ENCODE measurements around the gene ABHD2.
A peak's percentile ranks its signal among the peaks of the same experiment; 100 is the strongest.
"Not testable (repeated sequence)": the region's sequence is repeated elsewhere in the genome, so short reads cannot be mapped to it uniquely, and the experiment has no call there.

ABHD2 gene

GRCh38 chr15:89128320-89129122 lies 40.3 kb downstream of the ABHD2 start:
- peaks cover 90% of the 10 kb centered on the region for H3K4me1 ChIP-seq (ENCODE audit: control insufficient read depth, insufficient read depth, low read length)
- H3K9ac ChIP-seq (ENCODE audit: low read length) = peak overlapping the region; percentile 42
- H3K27me3 ChIP-seq (ENCODE audit: control insufficient read depth, insufficient read depth, low read length) = no peaks in the 10 kb centered on the region
- H3K9me3 ChIP-seq (ENCODE audit: control insufficient read depth, low read length) = no peaks in the 10 kb centered on the region
- H3K4me3 ChIP-seq (ENCODE audit: low read length) = no peak overlapping the region
- H3K36me3 ChIP-seq (ENCODE audit: control insufficient read depth, insufficient read depth, low read length) = peaks cover 8% of the 10 kb centered on the region

GRCh38 chr15:89129123-89129815 lies 41.0 kb downstream of the ABHD2 start:
- H3K27me3 ChIP-seq (ENCODE audit: control insufficient read depth, insufficient read depth, low read length) = no peaks in the 10 kb centered on the region
- no peak overlapping the region for H3K4me3 ChIP-seq (ENCODE audit: low read length)
- peaks cover 83% of the 10 kb centered on the region for H3K4me1 ChIP-seq (ENCODE audit: control insufficient read depth, insufficient read depth, low read length)
- H3K36me3 ChIP-seq (ENCODE audit: control insufficient read depth, insufficient read depth, low read length) = peaks cover 8% of the 10 kb centered on the region
- H3K9ac ChIP-seq (ENCODE audit: low read length) = peak overlapping the region; percentile 42
- H3K9me3 ChIP-seq (ENCODE audit: control insufficient read depth, low read length) = no peaks in the 10 kb centered on the region

- no peaks in the 10 kb centered on the region for H3K27me3 ChIP-seq (ENCODE audit: control insufficient read depth, insufficient read depth, low read length)
- H3K36me3 ChIP-seq (ENCODE audit: control insufficient read depth, insufficient read depth, low read length) = peaks cover 8% of the 10 kb centered on the region
- H3K4me1 ChIP-seq (ENCODE audit: control insufficient read depth, insufficient read depth, low read length) = peaks cover 81% of the 10 kb centered on the region
- H3K9me3 ChIP-seq (ENCODE audit: control insufficient read depth, low read length) = no peaks in the 10 kb centered on the region
- no peak overlapping the region for H3K4me3 ChIP-seq (ENCODE audit: low read length)
- peak overlapping the region; percentile 42 for H3K9ac ChIP-seq (ENCODE audit: low read length)
Measured at GRCh38 chr15:89129816-89130134, 41.5 kb downstream of the ABHD2 start.

- H3K36me3 ChIP-seq (ENCODE audit: control insufficient read depth, insufficient read depth, low read length) = peaks cover 8% of the 10 kb centered on the region
- H3K9ac ChIP-seq (ENCODE audit: low read length) = peak overlapping the region; percentile 42
- H3K4me1 ChIP-seq (ENCODE audit: control insufficient read depth, insufficient read depth, low read length) = peaks cover 79% of the 10 kb centered on the region
- no peak overlapping the region for H3K4me3 ChIP-seq (ENCODE audit: low read length)
- H3K27me3 ChIP-seq (ENCODE audit: control insufficient read depth, insufficient read depth, low read length) = no peaks in the 10 kb centered on the region
- no peaks in the 10 kb centered on the region for H3K9me3 ChIP-seq (ENCODE audit: control insufficient read depth, low read length)
Measured at GRCh38 chr15:89130201-89130600, 41.9 kb downstream of the ABHD2 start.

- Histone ChIP-seq H3K27me3 (ENCODE audit: control insufficient read depth, insufficient read depth, low read length) (no peaks in the 10 kb centered on the region), H3K4me3 (ENCODE audit: low read length) (no peak overlapping the region), H3K4me1 (ENCODE audit: control insufficient read depth, insufficient read depth, low read length) (peaks cover 72% of the 10 kb centered on the region), H3K9ac (ENCODE audit: low read length) (no peak overlapping the region), H3K9me3 (ENCODE audit: control insufficient read depth, low read length) (no peaks in the 10 kb centered on the region), H3K36me3 (ENCODE audit: control insufficient read depth, insufficient read depth, low read length) (peaks cover 14% of the 10 kb centered on the region)
Measured at GRCh38 chr15:89131731-89132130, 43.5 kb downstream of the ABHD2 start.

- H3K27me3 ChIP-seq (ENCODE audit: control insufficient read depth, insufficient read depth, low read length) = no peaks in the 10 kb centered on the region
- peaks cover 14% of the 10 kb centered on the region for H3K36me3 ChIP-seq (ENCODE audit: control insufficient read depth, insufficient read depth, low read length)
- no peaks in the 10 kb centered on the region for H3K9me3 ChIP-seq (ENCODE audit: control insufficient read depth, low read length)
- peak overlapping the region; percentile 42 for H3K9ac ChIP-seq (ENCODE audit: low read length)
- no peak overlapping the region for H3K4me3 ChIP-seq (ENCODE audit: low read length)
- H3K4me1 ChIP-seq (ENCODE audit: control insufficient read depth, insufficient read depth, low read length) = peaks cover 67% of the 10 kb centered on the region
Measured at GRCh38 chr15:89132611-89133507, 44.6 kb downstream of the ABHD2 start.

- H3K4me1 ChIP-seq (ENCODE audit: control insufficient read depth, insufficient read depth, low read length) = peaks cover 65% of the 10 kb centered on the region
Measured at GRCh38 chr15:89135387-89136077, 47.3 kb downstream of the ABHD2 start.

GRCh38 chr15:89136078-89136806 lies 48.0 kb downstream of the ABHD2 start:
- Histone ChIP-seq H3K27me3 (ENCODE audit: control insufficient read depth, insufficient read depth, low read length) (no peaks in the 10 kb centered on the region), H3K9ac (ENCODE audit: low read length) (peak overlapping the region; percentile 22), H3K4me3 (ENCODE audit: low read length) (no peak overlapping the region), H3K9me3 (ENCODE audit: control insufficient read depth, low read length) (no peaks in the 10 kb centered on the region), H3K36me3 (ENCODE audit: control insufficient read depth, insufficient read depth, low read length) (peaks cover 6% of the 10 kb centered on the region), H3K4me1 (ENCODE audit: control insufficient read depth, insufficient read depth, low read length) (peaks cover 62% of the 10 kb centered on the region)

More at GRCh38 chr15:89135387-89136077, 47.3 kb downstream of the ABHD2 start:
- H3K27me3 ChIP-seq (ENCODE audit: control insufficient read depth, insufficient read depth, low read length); H3K36me3 ChIP-seq (ENCODE audit: control insufficient read depth, insufficient read depth, low read length); H3K4me3 ChIP-seq (ENCODE audit: low read length); H3K9me3 ChIP-seq (ENCODE audit: control insufficient read depth, low read length); H3K9ac ChIP-seq (ENCODE audit: low read length): not testable (repeated sequence)

GRCh38 chr15:89136818-89137772 lies 48.8 kb downstream of the ABHD2 start:
- Histone ChIP-seq H3K4me3 (ENCODE audit: low read length) (no peak overlapping the region), H3K27me3 (ENCODE audit: control insufficient read depth, insufficient read depth, low read length) (no peaks in the 10 kb centered on the region), H3K36me3 (ENCODE audit: control insufficient read depth, insufficient read depth, low read length) (peaks cover 6% of the 10 kb centered on the region), H3K4me1 (ENCODE audit: control insufficient read depth, insufficient read depth, low read length) (peaks cover 62% of the 10 kb centered on the region), H3K9me3 (ENCODE audit: control insufficient read depth, low read length) (no peaks in the 10 kb centered on the region), H3K9ac (ENCODE audit: low read length) (peak overlapping the region; percentile 22)

GRCh38 chr15:89137926-89138325 lies 49.7 kb downstream of the ABHD2 start:
- no peak overlapping the region for H3K9ac ChIP-seq (ENCODE audit: low read length)

More at GRCh38 chr15:89137926-89138325, 49.7 kb downstream of the ABHD2 start:
- Histone ChIP-seq H3K36me3 (ENCODE audit: control insufficient read depth, insufficient read depth, low read length) (peaks cover 6% of the 10 kb centered on the region), H3K4me3 (ENCODE audit: low read length) (no peak overlapping the region), H3K9me3 (ENCODE audit: control insufficient read depth, low read length) (no peaks in the 10 kb centered on the region), H3K4me1 (ENCODE audit: control insufficient read depth, insufficient read depth, low read length) (peaks cover 54% of the 10 kb centered on the region), H3K27me3 (ENCODE audit: control insufficient read depth, insufficient read depth, low read length) (no peaks in the 10 kb centered on the region)

All from mucosa of stomach (tissue), 1 donor.